NCI-H345 treated with DMSO at 0.1 percent for 48 hours (cell line): ENCODE results near the gene PTGER4.

ENCODE experiments used
- DNase-seq: peaks from one replicate; lab custom pipeline; 2025; ENCODE audit not compliant: unreplicated experiment; lab: John Stamatoyannopoulos, UW

Gene PTGER4

DNA sequence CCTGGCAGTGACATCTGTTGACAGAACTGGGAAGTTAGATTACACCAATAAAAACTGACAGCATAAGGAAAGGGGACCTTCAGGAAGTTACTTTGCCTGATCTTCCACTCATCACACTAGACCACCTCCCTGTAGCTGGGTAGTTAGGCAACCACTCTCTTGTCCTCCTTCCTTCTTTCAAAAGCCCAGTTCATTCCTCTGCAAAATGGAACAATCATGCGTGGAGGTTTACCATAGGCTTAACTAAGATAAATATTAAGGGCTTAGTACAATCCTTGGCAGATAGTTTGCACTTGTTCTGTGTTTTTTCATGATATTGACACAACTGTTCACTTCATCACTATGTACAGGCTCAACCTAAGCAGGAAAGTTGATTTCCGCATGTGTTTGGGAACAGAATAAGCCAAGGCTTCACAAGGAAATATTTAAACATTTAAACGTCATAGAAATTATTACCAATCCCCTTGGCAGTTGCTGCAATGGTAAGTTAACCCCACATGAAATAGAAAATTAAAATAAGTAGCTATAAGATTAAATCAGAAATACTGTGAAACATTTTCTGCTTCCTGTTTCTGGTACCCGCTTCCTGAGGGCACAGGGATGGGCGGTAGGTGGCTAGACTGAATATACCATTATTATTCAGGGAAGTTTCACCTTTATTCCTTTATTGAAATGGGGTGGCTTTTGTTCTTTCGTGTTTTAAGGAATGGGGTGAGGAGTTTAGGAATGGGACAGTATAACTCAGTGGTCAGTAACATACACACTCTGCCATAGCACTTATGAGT is 9.9 kb upstream of the PTGER4 start:
- DNase-seq, result no peak

- no peak for DNase-seq
Measured at GRCh38 chr5:40672425-40672824, 7.3 kb upstream of the PTGER4 start.

GRCh38 chr5:40674661-40675235 is 5.0 kb upstream of the PTGER4 start:
- no peak for DNase-seq

- DNase-seq, result no peak
Measured at GRCh38 chr5:40675396-40676133, 4.2 kb upstream of the PTGER4 start.

DNA sequence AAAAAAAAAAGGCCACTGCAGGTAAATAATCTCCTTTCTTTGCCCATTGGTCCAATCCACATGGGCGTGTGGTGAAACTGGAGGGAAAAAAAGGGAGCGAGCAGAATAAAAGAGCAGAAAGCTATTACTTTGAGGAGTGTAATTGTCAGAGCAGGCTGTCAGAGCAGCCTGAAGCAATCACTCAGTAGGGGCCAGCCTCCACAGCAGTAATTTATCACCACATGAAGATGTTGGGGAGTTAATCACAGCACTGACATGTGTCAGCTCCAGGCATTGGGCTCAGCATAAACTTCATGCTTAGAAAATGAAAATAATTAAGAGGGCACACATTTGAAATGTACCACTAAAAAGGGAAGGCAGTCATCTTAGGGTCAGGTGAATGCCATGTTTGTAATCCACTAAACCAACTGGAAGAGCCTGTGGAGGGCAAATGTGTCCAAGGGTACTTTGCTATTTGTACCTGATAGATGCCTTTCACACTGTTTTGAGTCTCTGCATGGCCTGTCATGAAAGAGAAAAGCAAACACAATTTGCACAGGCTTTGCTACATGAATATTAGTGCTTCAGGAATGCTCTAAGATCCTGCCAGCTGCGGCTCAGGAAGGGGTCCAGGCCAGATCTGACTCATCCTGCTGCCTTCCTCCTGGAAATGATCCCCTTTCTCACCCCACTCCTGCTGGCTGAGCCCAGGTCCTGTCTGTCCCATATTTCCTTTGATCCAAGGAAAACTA is 2.9 kb upstream of the PTGER4 start:
- peak; percentile 43 for DNase-seq

- DNase-seq, result no peak
Measured at GRCh38 chr5:40677456-40677855, 2.3 kb upstream of the PTGER4 start.

DNA sequence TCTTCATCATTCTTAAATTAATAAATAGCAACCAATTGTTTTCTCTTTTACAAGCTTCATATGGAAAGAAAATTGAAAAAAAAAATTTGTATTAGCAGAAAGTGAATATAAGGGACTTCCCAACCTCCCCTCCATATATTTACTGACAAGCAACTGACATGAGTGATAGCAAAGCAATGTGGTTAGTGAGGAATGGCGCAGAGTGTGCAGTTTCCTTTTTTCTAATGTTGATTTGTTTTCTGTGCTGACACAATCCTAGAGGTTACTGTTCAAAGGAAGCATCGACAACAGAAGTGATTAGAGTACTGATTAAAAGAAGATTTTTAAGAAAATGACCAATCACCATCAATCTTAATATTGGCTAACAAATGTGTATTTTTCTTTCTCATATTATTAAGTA is 1.7 kb upstream of the PTGER4 start:
- DNase-seq, result no peak

GRCh38 chr5:40678460-40679147 is 1.1 kb upstream of the PTGER4 start:
- DNase-seq, result no peak

DNA sequence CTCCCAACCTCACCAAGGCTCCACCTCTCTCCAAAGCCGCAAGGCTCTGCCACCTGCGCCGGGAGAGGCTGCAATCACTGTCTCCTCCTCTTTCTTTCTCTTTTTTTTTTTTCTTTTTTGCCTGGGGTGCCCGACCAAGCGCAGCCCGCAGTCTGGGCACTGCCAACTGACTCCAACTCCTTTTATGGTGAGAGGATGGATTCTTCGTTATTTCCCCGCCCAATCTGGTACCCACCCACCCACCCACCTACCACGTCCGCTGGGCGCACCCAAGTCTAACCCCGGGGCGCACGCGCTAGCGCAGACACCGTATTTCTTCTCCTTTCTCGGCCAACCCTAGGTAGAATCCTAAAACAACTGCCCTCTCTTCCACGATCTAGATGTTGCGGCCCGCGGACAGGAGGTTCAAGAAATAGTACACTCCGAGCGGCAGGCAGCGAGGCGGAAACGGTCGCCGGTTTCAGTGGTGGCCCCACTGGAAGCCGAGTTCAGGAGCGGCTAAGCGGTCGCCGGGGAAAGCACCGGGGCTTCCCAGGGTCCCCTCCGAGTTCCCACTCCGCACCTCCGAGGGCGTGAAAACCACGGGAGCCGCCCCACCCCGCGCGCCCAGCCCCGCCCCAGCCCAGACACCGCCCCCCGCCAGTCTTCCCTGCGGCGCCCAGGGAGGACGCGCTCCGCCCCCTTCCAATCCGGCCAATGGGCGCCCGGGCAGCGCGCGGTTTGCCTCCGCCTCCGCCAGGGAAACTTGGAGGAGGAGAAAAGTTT is 385 bp upstream of the PTGER4 start:
- peak; percentile 13 for DNase-seq

DNA sequence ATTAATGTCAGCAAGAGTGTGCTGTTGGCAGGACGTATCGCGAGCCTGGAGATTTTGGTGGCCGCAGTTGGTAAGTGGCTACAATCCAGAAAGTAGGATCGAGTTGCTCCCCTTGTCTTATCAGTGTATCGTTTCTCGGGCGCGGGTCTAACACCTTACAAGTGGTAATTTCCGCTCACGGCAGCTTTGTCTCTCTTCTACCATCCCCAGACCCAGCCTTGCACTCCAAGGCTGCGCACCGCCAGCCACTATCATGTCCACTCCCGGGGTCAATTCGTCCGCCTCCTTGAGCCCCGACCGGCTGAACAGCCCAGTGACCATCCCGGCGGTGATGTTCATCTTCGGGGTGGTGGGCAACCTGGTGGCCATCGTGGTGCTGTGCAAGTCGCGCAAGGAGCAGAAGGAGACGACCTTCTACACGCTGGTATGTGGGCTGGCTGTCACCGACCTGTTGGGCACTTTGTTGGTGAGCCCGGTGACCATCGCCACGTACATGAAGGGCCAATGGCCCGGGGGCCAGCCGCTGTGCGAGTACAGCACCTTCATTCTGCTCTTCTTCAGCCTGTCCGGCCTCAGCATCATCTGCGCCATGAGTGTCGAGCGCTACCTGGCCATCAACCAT is 1.1 kb downstream of the PTGER4 start:
- no peak for DNase-seq

DNA sequence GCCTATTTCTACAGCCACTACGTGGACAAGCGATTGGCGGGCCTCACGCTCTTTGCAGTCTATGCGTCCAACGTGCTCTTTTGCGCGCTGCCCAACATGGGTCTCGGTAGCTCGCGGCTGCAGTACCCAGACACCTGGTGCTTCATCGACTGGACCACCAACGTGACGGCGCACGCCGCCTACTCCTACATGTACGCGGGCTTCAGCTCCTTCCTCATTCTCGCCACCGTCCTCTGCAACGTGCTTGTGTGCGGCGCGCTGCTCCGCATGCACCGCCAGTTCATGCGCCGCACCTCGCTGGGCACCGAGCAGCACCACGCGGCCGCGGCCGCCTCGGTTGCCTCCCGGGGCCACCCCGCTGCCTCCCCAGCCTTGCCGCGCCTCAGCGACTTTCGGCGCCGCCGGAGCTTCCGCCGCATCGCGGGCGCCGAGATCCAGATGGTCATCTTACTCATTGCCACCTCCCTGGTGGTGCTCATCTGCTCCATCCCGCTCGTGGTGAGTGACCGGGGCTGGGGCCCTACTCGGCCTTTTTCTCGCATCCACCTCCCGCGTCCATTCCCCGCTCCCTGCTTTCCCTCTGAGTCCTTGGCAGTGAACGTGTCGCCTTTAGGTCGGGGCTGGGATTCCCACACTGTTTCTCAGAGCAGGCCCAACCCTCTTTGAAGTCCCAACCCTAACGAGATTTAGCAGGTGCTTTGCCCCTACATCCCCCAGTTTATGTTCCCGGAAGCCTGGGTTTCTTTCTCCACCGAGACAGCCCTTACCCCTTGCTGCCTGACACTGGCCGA is 1.8 kb downstream of the PTGER4 start:
- DNase-seq, result no peak

DNA sequence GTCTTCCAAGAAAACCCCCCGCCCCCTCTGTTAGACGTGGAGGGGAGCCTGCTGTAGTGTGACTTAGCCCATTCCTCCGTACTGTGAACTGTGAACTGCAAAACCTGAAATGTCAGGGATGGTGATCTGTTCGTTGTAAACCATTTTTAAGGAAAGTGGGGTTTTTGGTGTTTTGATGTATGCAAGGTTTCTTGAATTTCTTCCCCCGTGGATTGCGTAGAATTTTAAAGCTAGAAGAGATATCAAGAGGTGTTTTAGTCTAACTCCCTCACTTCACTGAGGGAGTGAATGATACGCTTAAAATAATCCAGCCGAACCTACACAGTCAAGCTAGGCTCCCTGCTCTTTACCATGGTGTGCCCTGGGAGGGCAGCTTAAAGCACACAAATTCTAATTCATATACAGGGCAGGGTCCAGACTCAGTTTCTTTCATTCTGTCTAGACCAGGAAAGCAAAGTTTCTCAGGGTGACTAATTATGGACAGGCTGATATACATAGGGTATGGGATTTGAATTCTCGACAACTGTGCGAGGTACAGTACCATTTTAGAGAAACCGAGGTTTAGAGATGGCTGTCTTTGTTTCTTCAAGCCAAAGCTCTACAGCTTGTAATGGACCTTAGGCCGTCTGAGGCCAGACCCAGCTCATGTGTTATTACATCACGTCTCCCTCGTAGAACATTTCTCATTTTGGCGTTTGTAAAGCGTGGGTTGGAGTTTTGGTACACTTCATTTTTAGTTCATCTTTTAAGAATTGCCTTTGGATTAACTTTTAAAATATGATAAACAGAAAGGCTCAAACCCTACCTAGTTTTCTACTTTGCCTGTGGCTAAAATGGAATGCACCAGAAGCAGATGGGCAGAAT is 2.7 kb downstream of the PTGER4 start:
- no peak for DNase-seq

- DNase-seq, result no peak
Measured at GRCh38 chr5:40683305-40683704, 3.6 kb downstream of the PTGER4 start.

DNA sequence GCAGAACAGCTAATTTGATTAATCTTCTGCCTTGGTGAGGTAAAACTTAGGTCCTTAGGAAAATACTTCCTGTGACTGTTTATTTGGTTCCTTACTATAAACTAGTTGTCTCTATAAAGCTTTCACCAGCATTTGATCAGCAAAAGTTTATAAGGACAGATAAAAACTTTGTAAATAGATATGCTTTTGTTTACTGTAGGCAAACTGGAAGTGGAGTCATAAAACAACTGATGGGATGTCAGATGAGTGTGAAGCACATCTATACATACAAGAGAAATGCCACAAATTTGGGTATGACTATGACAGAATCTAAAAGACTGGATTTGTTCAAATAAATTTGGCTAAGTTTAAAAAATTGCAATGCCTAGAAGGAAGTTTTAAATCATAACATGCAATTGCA is 5.5 kb downstream of the PTGER4 start:
- DNase-seq, result no peak

DNA sequence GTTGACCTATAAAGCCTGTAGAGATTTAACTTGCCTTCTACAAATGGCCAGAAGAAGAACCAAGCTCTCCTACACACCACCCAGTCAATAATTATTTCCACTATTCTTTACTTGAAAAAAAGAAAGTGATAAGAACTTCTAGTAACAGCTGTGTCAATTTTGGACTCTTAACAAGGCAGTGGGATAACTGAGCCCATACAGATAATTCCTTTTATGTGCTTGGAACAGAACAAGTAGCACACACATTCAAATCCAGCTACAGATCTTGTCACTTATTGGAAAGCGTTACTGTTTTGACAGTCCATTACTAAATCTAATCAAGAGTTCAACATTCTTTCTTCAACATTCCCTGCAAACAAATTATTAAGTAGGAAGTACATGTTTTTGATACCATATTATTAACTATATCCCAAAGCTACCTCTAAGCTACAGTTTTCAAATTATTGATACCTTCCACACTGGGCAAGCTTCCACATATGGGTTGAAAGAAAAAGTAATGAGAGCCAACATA is 6.3 kb downstream of the PTGER4 start:
- DNase-seq, result no peak

DNA sequence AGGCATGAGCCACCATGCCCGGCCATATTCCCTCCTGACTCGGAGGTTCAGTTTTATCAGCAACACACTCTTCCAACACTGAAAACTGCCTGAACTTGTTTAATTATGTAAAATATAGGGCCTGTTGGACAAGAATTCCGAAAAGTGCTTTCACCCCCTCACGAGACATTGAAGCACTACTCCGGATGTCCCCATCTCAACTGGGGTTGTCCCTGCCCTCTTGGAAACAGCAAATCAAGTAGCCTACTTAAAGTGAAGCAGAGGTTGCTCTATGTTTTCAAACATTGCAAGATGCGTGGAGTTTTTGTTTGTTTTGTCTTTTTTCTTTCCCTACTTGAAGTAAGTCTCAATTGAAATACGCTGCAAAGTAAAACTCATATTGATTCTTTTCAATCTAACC is 7.6 kb downstream of the PTGER4 start:
- DNase-seq, result no peak

DNA sequence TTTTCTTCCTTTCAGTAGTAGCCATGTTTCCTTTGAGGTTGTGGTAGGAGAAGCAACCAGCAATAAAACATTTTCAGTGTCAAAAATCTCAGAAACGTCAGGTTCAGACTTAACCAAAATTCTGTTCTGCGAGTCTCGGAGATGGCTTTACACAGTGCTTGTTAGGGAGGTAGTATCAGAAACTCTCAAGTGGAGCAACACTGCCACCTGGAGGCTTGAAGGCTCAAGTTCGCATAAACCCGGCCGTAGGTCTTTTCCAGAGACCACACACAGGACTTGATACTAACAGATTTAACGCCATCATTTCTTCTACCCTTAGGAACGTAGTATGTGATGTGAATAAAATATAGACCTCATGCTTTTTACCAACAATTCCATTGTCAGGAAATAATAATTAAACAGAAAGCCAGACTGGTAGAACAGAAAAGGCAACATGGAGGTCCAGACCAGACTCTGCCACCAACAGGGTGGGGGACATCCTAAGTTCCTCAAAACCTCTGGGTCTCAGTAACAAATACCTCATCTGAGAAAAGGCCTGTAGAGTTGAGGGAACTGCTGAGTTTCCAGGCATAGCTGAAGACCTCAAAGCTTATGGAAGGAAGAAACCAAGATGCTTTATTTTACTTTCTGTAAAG is 8.5 kb downstream of the PTGER4 start:
- peak; percentile 58 for DNase-seq
